Trophoblast cell (in vitro differentiated cells and primary cell): Measurements from ENCODE around the gene SCPEP1.
"Not testable (repeated sequence)": the region's sequence is repeated elsewhere in the genome, so short reads cannot be mapped to it uniquely, and the experiment has no call there.

ENCODE experiments used
- DNase-seq, 2 donors: peaks; one replicate each; pipeline ENCODE4 v3.0.0-alpha.2; 2016
- H2AFZ ChIP-seq: 2 replicates; pipeline ENCODE4 v1.6.1; 2013; ENCODE audit warnings: low read length, moderate library complexity, mild to moderate bottlenecking; ENCODE audit not compliant: insufficient read depth, poor library complexity
- H2AK5ac ChIP-seq: 2 replicates; pipeline ENCODE4 v1.6.1; 2013; ENCODE audit warnings: mild to moderate bottlenecking, low read length
- H2BK120ac ChIP-seq: 2 replicates; pipeline ENCODE4 v1.6.1; 2013; ENCODE audit warnings: low read length, mild to moderate bottlenecking, moderate library complexity; ENCODE audit not compliant: insufficient read depth, poor library complexity
- H2BK12ac ChIP-seq: 2 replicates; pipeline ENCODE4 v1.6.1; 2013; ENCODE audit warnings: mild to moderate bottlenecking, low read length, moderate library complexity
- H2BK5ac ChIP-seq: 2 replicates; pipeline ENCODE4 v1.6.1; 2013; ENCODE audit warnings: low read length, low read depth, moderate library complexity, mild to moderate bottlenecking; ENCODE audit not compliant: poor library complexity
- H3K14ac ChIP-seq: 2 replicates; pipeline ENCODE4 v1.6.1; 2013; ENCODE audit warnings: mild to moderate bottlenecking, low read length
- H3K18ac ChIP-seq: 2 replicates; pipeline ENCODE4 v1.6.1; 2013; ENCODE audit warnings: mild to moderate bottlenecking, low read length
- H3K23ac ChIP-seq: 2 replicates; pipeline ENCODE4 v1.6.1; 2013; ENCODE audit warnings: low read length
- H3K27ac ChIP-seq: 2 replicates; pipeline ENCODE4 v1.5.1; 2013; ENCODE audit warnings: low read depth, mild to moderate bottlenecking, inconsistent platforms, low read length, moderate library complexity
- H3K27me3 ChIP-seq: 2 replicates; pipeline ENCODE4 v1.6.1; 2013; ENCODE audit warnings: inconsistent platforms, mild to moderate bottlenecking, low read length, moderate library complexity; ENCODE audit not compliant: insufficient read depth
- H3K36me3 ChIP-seq, 2 experiments: 1 replicate in 1 of 2; 2 replicates in 1 of 2; pipeline ENCODE4 v1.6.1; 2013; ENCODE audit warnings: low read length in 2 of 2, mild to moderate bottlenecking in 2 of 2, moderate library complexity in 1 of 2; ENCODE audit not compliant: insufficient read depth in 2 of 2, control insufficient read depth in 1 of 2
- H3K4ac ChIP-seq: 2 replicates; pipeline ENCODE4 v1.6.1; 2013; ENCODE audit warnings: low read depth, mild to moderate bottlenecking, low read length, moderate library complexity
- H3K4me1 ChIP-seq, 2 experiments: 1 replicate in 1 of 2; 2 replicates in 1 of 2; pipeline ENCODE4 v1.6.1; 2013; ENCODE audit warnings: low read length in 2 of 2, mild to moderate bottlenecking in 2 of 2, moderate library complexity in 1 of 2; ENCODE audit not compliant: insufficient read depth in 2 of 2, control insufficient read depth in 1 of 2
- H3K4me2 ChIP-seq: 2 replicates; pipeline ENCODE4 v1.6.1; 2013; ENCODE audit warnings: inconsistent platforms, mild to moderate bottlenecking, low read length, moderate library complexity
- H3K4me3 ChIP-seq: 2 replicates; pipeline ENCODE4 v1.5.1; 2013; ENCODE audit warnings: mild to moderate bottlenecking, low read depth, low read length, inconsistent platforms
- H3K79me1 ChIP-seq: one replicate; pipeline ENCODE4 v1.6.1; 2013; ENCODE audit warnings: low read length
- H3K79me2 ChIP-seq: 2 replicates; pipeline ENCODE4 v1.6.1; 2013; ENCODE audit warnings: low read length, mild to moderate bottlenecking; ENCODE audit not compliant: control insufficient read depth, insufficient read depth, poor library complexity
- H3K9ac ChIP-seq: 2 replicates; pipeline ENCODE4 v1.6.1; 2013; ENCODE audit warnings: mild to moderate bottlenecking, low read length
- H3K9me3 ChIP-seq: 2 replicates; pipeline ENCODE4 v1.6.1; 2013; ENCODE audit warnings: low read depth, mild to moderate bottlenecking, control low read depth, inconsistent platforms, low read length; ENCODE audit not compliant: insufficient read depth
- H4K12ac ChIP-seq: 2 replicates; pipeline ENCODE4 v1.6.1; 2013; ENCODE audit warnings: low read depth, mild to moderate bottlenecking, low read length, moderate library complexity
- H4K8ac ChIP-seq: 2 replicates; pipeline ENCODE4 v1.6.1; 2013; ENCODE audit warnings: low read depth, mild to moderate bottlenecking, low read length, moderate library complexity
- H4K91ac ChIP-seq: one replicate; pipeline ENCODE4 v1.6.1; 2013; ENCODE audit warnings: low read depth, mild to moderate bottlenecking, low read length, moderate library complexity
- WGBS: extraction: QIAGEN DNeasy Blood & Tissue Kit; methylation state at CpG from one replicate; pipeline ENCODE4 v1.1.7; 2013; ENCODE audit warnings: missing lambda C conversion rate; ENCODE audit not compliant: insufficient read length, insufficient coverage; ENCODE audit errors: extremely low coverage; 5-methylcytosine and 5-hydroxymethylcytosine counted together

SCPEP1 gene

GRCh38 chr17:56949595-56949994 lies 28.3 kb upstream of the SCPEP1 start:
- no peak overlapping the region for H4K8ac ChIP-seq
- H3K9ac ChIP-seq, result no peak overlapping the region
- H3K79me2 ChIP-seq, result no peaks in the 10 kb centered on the region
- no peak overlapping the region for H3K27ac ChIP-seq
- H3K4me3 ChIP-seq, result no peak overlapping the region
- H4K12ac ChIP-seq, result no peak overlapping the region
- no peak overlapping the region for H3K23ac ChIP-seq
- no peak for DNase-seq
- H2BK12ac ChIP-seq, result no peak overlapping the region
- no peak overlapping the region for H2BK120ac ChIP-seq
- H3K14ac ChIP-seq, result no peak overlapping the region
- H3K4me2 ChIP-seq, result no peak overlapping the region
- no peaks in the 10 kb centered on the region for H3K9me3 ChIP-seq
- no peak overlapping the region for H2AK5ac ChIP-seq
- no peak overlapping the region for H3K18ac ChIP-seq
- peaks cover 16% of the 10 kb centered on the region in 2 experiments for H3K36me3 ChIP-seq
- H3K27me3 ChIP-seq, result no peaks in the 10 kb centered on the region
- H2BK5ac ChIP-seq, result no peak overlapping the region
- H3K4me1 ChIP-seq, result no peaks in the 10 kb centered on the region
- no peak overlapping the region for H2AFZ ChIP-seq
- H3K4ac ChIP-seq, result no peak overlapping the region
- no CpG with 5 or more reads among the region's 3 CpGs for WGBS
- no peaks in the 10 kb centered on the region for H3K79me1 ChIP-seq
- H4K91ac ChIP-seq, result no peak overlapping the region

- no peak for DNase-seq
- Histone ChIP-seq H3K27me3 (no peaks in the 10 kb centered on the region), H3K18ac (no peak overlapping the region), H2BK120ac (no peak overlapping the region), H2BK5ac (no peak overlapping the region), H3K4me3 (no peak overlapping the region), H2AK5ac (no peak overlapping the region), H3K23ac (no peak overlapping the region), H3K27ac (no peak overlapping the region), H3K4me1 (no peaks in the 10 kb centered on the region), H4K8ac (no peak overlapping the region), H3K9me3 (no peaks in the 10 kb centered on the region), H3K79me2 (peaks cover 4% of the 10 kb centered on the region), H3K9ac (no peak overlapping the region), H2AFZ (no peak overlapping the region), H3K4me2 (no peak overlapping the region), H3K79me1 (peaks cover 3% of the 10 kb centered on the region), H4K91ac (no peak overlapping the region), H3K4ac (no peak overlapping the region), H3K14ac (no peak overlapping the region), H3K36me3 (peaks cover 0 to 1% of the 10 kb centered on the region in 2 experiments), H4K12ac (no peak overlapping the region), H2BK12ac (no peak overlapping the region)
- WGBS, result no CpG with 5 or more reads among the region's 5 CpGs
Observed at GRCh38 chr17:56956992-56957391, 20.9 kb upstream of the SCPEP1 start.

GRCh38 chr17:56960596-56961538 lies 17.1 kb upstream of the SCPEP1 start, which contains the start of gene COIL:
TSS of gene COIL (minus strand) at chr17:56961050. CDS start at chr17:56961019, 31 bp downstream.
- Histone ChIP-seq H4K91ac (peak within 1 kb of the TSS; percentile 58), H3K18ac (peak within 1 kb of the TSS; percentile 13), H3K27me3 (no peaks in the 10 kb centered on the region), H2AFZ (peak within 1 kb of the TSS; percentile 92), H3K4me3 (peak within 1 kb of the TSS; percentile 80), H2AK5ac (no peak within 1 kb of the TSS), H3K9me3 (no peaks in the 10 kb centered on the region), H3K36me3 (no peaks in the 10 kb centered on the region), H2BK5ac (peak within 1 kb of the TSS; percentile 54), H2BK120ac (peak within 1 kb of the TSS; percentile 24), H3K4me1 (peaks cover 5 to 6% of the 10 kb centered on the region in 2 experiments), H4K12ac (peak within 1 kb of the TSS; percentile 60), H3K23ac (no peak within 1 kb of the TSS), H3K79me2 (peaks cover 4% of the 10 kb centered on the region), H3K4ac (peak within 1 kb of the TSS; percentile 25), H3K9ac (peak within 1 kb of the TSS; percentile 99), H3K14ac (peak within 1 kb of the TSS; percentile 31), H4K8ac (peak within 1 kb of the TSS; percentile 69), H2BK12ac (no peak within 1 kb of the TSS), H3K27ac (peak within 1 kb of the TSS; percentile 93), H3K4me2 (peak within 1 kb of the TSS; percentile 56), H3K79me1 (peaks cover 3% of the 10 kb centered on the region)
- peak; percentile 86 to 98 for DNase-seq
- no CpG with 5 or more reads among the region's 59 CpGs for WGBS

- DNase-seq, H3K36me3 ChIP-seq, H2AFZ ChIP-seq, H3K27ac ChIP-seq, H3K18ac ChIP-seq, H2BK12ac ChIP-seq, H2BK5ac ChIP-seq, H4K12ac ChIP-seq, H3K9ac ChIP-seq, H3K4me2 ChIP-seq, H4K91ac ChIP-seq, H3K79me1 ChIP-seq, H3K4ac ChIP-seq, H3K14ac ChIP-seq, H3K23ac ChIP-seq, H3K4me3 ChIP-seq, H2AK5ac ChIP-seq, H3K27me3 ChIP-seq, H3K4me1 ChIP-seq, H3K9me3 ChIP-seq, H3K79me2 ChIP-seq: not testable (repeated sequence)
- H4K8ac ChIP-seq, result peak overlapping the region; percentile 60
- peak overlapping the region; percentile 31 for H2BK120ac ChIP-seq
- no CpG with 5 or more reads among the region's 9 CpGs for WGBS
Observed at GRCh38 chr17:56965241-56965640, 12.7 kb upstream of the SCPEP1 start.
